ENCODE measurements around the gene FYB1.
"Not testable (repeated sequence)": the region's sequence is repeated elsewhere in the genome, so short reads cannot be mapped to it uniquely, and the experiment has no call there.

Gene FYB1

DNA sequence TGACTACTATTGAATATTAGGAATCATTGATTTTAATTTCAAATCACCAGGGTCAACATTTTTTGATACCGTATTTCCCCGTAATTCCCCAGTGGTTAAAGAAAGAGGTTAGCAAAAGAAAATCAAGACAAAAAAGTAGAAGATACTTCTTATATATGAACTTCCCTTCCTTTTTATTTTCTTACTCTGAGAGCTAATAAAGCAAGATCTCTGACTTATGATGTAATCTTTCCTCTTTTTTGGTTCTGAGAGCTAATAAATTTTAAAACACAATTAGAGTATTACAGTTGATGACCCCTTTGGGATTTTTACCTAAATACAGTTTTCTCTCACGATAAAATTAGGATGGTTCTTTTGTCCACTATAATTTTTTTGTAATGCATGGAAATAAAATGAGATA lies 9.2 kb upstream of the FYB1 start:
- no peak for DNase-seq (ENCODE audit: low read depth)

DNA sequence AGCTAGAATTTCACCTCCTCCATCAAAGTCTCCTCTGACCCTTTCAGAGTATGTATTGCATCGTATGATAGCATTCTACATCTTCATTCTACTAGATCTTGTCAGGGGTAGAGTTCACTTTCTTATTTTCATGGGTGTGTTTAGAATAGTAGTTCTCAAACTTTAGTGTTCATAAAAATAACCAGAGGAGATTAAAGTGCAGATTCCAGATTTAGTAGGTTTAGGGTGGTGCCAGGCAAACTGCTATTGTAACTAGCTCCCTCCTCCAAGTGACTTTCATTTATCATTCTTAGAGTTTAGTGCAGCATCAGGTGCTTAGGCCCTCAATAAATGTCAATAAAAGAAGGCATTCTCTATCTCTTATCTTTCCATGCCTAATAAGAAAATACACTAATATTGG lies 7.2 kb upstream of the FYB1 start:
- no peak for DNase-seq (ENCODE audit: low read depth)

GRCh38 chr5:39226100-39226451 lies 6.7 kb upstream of the FYB1 start:
- DNase-seq (ENCODE audit: low read depth) = no peak

GRCh38 chr5:39225405-39226099 lies 6.2 kb upstream of the FYB1 start:
- DNase-seq (ENCODE audit: low read depth) = no peak

DNA sequence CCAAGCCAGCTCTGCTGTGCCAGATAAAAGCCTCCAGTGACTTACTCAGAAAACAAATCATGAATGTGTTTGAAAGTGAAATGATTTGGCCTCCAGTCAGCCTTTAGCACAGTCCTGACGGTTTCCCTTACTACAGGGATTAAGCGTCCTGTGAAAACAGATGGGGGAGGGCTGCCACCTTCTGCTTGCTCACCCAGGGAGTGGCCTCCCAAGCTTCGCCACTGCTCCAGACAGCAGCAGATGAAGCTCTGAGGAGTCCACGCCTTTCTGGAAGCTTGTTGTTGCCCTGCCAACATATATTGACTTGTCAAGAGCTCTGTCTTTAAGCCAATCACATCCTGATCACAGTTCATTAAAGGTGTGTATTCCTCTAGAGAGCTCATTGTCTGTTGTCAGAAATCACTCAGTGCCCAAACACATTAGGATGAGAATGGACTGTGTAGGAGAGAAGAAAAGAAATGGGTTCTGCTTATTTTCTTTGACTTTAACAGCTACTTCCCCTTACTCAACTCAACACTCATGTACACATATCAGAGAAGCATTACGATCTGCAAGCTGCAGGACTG lies 4.9 kb upstream of the FYB1 start:
- peak; percentile 29 for DNase-seq (ENCODE audit: low read depth)

DNA sequence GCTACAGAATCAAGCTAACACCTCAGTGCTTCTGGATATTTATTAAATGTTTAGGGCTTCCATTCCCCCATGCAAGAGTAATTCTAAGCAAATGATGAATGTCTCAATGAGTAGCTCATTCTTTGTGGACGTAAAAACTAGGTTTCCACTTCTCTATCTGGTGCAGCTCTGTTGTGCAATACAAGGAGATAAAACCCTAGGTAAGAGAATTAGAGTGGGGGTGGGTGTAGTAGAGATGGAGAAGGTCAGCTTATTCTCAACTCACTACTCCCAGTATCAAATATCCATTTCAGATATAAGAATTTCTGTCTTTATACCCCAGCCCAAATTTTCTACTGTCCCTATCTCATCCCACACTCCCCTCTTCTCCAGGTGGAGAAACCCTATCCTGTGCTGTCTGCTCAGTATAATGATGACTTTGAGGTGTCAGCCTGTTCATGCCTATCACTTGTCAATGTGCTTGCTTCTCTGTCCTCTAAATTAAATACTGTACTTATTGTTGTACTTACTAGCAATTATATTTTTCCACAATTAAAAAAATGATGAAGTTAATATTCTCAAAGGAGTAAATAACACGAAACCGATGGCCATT lies 4.3 kb upstream of the FYB1 start:
- no peak for DNase-seq (ENCODE audit: low read depth)

DNA sequence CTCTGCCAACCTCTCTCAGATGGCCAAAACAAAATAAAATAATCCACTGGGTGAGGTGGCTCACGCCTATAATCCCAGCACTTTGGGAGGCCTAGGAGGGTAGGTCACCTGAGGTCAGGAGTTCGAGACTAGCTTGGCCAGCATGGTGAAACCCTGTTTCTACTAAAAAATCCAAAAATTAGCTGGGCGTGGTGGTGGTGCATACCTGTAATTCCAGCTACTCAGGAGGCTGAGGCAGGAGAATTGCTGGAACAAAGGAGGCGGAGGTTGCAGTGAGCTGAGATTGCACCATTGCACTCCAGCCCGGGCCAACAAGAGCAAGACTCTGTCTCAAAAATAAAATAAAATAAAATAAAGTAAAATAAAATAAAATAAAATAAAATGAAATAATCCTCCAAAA lies 2.3 kb upstream of the FYB1 start:
- not testable (repeated sequence) for DNase-seq (ENCODE audit: low read depth)

DNA sequence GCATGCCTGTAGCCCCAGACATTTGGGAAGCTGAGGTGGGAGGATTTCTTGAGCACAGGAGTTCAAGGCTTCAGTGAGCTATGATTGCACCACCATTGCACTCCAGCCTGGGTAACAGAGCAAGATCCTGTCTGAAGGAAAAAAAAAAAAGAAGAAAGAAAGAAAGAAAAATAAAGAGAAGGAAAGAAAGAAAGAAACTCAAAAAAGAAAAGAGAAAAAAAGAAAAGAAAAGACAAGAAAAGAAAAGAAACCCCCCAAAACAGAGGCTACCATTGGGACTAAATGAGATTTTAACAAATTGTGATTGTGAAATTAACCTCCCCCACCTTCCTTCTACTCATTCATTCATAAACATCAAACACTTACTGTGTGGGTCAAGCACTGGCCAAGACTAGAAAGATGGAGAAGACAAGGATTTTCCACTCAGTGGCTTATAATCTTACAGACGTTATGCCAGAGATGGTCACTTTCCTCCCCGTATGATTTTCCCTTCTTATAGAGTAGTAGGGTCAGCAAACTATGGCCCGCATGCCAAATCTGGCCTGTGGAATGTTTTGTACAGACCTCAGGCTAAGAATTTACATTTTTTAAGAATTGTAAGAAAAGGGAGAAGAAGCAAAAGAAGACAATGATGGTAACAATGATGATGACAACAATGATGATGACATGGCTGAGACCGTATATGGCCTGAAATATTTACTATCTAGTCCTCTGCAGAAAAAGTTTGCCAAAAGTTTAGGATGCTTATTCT lies 1.1 kb upstream of the FYB1 start:
- no peak for DNase-seq (ENCODE audit: low read depth)

GRCh38 chr5:39218482-39219402 lies 621 bp downstream of the FYB1 start:
- no peak for DNase-seq (ENCODE audit: low read depth)

GRCh38 chr5:39217365-39218281 lies 1.7 kb downstream of the FYB1 start:
- DNase-seq (ENCODE audit: low read depth) = peak; percentile 67

GRCh38 chr5:39216631-39217030 lies 2.7 kb downstream of the FYB1 start:
- no peak for DNase-seq (ENCODE audit: low read depth)

- DNase-seq (ENCODE audit: low read depth) = no peak
Measured at GRCh38 chr5:39215857-39216256, 3.5 kb downstream of the FYB1 start.

GRCh38 chr5:39214912-39215709 lies 4.3 kb downstream of the FYB1 start:
- DNase-seq (ENCODE audit: low read depth) = no peak

GRCh38 chr5:39213447-39214207 lies 5.7 kb downstream of the FYB1 start:
- DNase-seq (ENCODE audit: low read depth) = no peak

GRCh38 chr5:39211773-39212172 lies 7.6 kb downstream of the FYB1 start:
- no peak for DNase-seq (ENCODE audit: low read depth)

- no peak for DNase-seq (ENCODE audit: low read depth)
Measured at GRCh38 chr5:39209924-39210323, 9.4 kb downstream of the FYB1 start.

DNA sequence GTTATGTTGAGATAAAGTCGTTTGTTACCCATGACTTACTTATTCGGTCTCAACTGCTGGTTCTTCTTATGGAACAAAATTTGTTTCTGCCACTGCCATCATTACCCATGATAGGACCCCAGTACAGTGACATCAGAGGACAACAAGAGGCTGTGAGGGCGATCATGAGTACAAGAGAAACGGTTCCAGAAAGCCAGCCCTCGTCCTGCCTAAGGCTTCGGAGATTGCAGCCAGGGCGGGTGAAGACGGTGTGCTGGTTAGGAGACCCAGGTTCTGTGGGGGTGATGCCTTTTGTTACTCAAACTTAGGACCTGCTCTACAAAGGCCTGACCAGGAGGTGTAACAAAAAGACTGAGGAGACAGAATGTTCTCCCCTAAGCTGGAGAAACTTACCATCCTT lies 10.9 kb downstream of the FYB1 start:
- DNase-seq (ENCODE audit: low read depth) = no peak

DNA sequence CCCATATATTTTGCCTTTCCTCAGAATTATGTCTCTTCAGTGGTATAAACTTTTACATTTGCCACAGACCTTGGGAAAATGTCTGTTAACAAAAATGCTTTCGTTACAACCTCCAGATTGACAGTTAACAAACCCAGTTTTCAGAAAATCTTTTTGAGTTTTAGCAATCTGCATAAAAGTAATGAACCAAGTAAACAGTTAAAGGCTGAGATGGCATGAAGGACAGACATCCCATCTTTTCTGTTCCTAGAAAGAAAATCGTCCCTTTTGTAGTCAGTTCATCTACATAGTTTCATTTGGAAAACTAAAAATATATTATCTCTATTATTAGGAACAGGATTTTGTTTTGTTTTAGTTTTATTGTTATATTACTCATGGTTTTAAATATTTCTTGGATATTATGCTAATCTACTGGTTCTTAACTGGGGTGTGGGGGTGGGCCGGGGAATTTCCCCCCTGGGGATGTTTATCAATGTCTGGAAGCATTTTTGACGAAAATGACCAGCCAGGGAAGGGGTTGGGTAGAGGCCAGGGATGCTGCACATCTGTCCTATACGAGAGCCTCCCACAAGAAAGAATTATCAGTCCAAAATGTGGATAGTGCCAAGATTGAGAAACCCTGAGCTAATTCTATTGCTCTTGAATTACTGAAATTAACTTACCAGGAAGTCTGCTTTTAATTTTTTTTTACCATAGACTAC lies 11.9 kb downstream of the FYB1 start:
- no peak for DNase-seq (ENCODE audit: low read depth)

Measured in stromal cell of bone marrow (primary cell).